GOT3 (cell line): ENCODE results near the gene P2RX3.
"Not testable (repeated sequence)": the region's sequence is repeated elsewhere in the genome, so short reads cannot be mapped to it uniquely, and the experiment has no call there.

Source experiments
- DNase-seq: peaks from one replicate; lab custom pipeline; 2025; ENCODE audit warnings: mixed read lengths; lab: John Stamatoyannopoulos, UW

P2RX3 gene

DNA sequence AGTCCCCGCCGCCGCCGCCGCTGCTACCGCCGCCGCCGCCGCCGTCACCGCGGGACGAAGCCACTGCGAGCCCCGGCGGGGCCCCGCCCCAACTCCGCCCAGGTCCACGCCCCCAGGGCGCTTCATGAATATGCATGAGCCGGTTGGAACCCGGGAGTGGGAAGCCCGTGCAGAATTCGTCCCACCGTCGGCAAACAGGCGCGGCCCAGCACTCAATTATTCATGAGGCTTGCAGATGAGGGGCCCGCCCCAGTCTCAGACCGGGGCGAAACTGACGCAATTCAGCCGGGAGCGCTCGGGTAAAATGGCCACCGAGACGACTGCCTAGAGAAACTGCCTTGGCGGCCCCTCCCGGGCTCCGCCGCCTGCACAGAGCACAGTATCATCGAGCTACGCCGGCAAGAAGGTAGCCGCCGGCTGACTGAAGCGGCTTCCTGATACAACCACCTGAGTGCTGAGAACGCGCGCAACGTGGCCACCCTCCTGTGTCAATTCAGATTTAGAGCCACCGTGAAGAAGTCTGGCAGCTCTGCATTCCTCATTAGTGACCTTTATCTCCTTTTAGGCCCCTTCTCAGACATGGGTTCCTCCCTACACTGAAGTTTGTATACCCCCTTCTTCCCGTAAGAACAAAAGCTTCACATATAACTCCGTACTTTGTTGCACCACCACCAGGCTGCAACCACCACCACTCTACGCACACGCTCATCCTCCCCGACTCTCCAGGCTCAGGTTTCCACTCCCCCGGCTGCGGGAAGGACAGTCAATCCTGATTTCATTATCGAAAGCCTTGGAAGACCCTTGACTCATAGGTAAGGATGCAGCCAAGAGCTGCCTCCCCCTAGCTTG, 13.0 kb upstream of the P2RX3 start, which contains the start of gene TNKS1BP1:
TNKS1BP1 (minus strand) TSS at position 67 of the 849 bp plus-strand sequence. CDS start 3,067 bp downstream, outside the sequence.
- peak; percentile 86 for DNase-seq

DNA sequence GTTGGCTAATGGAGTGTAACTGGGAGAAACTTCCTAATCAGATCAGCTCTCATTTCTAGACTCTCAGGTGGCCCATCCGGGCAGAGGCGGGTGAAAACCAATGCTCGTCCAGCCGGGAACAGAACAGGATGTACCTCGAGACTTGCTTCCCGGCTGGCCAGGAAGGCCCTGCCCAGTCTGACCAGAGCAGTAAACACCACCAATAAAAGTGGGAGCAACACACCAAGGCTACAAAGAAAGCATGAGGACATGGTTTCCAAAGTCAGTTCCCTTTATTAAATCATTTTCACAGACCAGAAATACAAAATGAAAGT, 12.5 kb upstream of the P2RX3 start:
- DNase-seq: no peak

DNA sequence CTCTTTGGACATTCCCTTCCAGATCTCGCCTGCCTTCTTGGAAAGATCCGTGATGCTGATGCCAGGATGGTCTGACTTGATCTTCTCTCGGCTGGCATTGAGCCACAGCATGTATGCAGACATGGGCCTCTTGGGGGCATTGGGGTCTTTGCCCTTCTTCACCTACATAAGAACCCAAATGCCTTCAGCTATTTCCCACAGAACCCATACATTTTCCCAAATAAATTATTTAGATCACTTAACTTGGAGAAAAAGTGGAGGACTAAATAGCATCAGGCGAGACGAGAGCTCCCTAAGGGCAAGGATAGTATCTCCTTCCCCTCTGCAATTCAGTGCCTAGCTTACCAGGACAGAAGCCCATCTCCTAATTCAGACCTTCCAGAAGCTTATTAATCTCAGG, 10.4 kb upstream of the P2RX3 start:
- no peak for DNase-seq

DNA sequence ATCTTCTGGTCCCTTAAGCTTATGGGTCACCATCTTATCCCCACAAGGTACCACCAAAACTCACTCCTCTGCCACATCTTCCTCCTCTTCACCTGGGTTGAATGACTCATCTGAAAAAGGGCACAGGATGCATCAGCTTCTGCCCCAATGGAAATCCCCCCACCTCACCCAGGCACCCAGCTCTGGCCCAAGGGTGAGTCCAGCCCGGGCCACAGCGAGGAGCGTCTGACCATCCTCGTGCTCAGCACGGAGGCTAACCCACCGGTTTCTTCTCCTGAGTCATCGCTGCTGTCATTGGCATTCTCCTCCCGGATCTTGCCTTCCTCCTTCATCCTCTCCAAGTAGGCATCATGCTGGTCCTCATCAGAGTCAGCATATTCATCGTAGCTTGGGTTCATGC, 8.1 kb upstream of the P2RX3 start:
- no peak for DNase-seq

DNA sequence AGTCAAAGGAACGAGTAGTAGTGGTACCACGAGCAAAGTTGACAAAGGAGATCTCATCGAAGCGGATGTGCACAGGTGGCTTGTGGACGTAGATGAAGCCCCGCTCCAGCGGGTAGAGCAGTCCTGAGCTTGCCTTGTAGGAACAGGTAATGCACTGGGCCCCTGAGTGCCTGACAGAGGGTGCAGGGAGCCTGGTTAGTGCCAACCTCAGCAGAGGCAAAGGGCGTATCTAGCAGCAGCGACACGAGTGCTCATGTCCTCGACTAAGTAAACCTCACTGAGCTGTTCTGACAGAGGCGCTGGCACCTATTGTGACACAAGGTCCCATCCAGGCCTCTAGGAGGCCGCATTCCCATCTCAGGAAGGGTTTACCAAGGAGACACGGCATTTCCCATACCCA, 6.4 kb upstream of the P2RX3 start:
- DNase-seq: no peak

DNA sequence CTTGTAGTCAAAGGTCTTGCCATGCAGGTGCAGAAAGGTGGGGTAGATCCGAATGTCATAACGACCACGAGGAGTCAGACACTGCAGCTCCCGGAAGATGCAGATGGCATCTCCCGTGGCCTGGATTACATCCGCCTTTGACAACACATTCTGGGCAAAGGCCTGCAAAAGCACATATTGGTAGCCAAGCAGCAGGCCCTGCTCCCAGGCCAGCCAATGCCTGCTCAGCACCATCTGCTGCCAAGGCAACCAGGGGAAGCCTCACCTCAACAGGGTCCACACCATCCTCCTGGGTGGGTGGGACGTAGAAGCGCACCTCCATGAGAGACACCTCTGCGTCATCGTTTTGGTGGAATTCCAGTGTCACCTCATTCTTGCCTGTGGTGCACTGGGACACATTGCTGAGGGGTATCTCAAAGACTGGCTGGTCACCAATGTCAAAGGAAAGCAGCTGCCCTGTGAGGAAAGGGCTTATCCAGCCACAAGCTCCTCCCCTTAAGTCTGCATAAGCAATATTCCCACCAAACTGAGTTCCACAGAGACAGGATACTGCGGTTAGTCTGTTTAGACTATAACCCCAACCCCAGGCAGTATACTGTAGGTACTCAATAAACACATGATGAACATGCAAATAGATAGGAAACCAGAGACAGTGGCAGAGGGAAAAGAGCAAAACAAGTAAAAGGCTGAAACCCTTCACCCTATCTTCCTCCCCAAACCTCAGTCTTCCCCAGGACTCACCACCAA, 5.3 kb upstream of the P2RX3 start:
- no peak for DNase-seq

DNA sequence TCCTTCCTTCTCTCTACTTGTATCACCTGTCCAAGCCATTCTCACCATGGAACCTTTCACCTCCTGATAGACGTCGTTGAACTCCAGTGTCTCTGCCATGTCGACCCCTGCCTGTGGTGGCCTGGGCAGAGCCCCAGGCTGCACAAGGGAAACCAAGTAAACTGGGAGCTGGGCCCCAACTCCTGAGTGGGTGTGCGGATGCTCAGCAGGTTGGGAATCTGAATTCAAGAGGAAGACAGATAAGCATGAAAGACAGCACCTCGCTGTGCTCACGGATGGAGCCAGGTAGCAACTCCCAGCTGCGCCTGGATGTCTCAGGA, 3.2 kb upstream of the P2RX3 start:
- no peak for DNase-seq

DNA sequence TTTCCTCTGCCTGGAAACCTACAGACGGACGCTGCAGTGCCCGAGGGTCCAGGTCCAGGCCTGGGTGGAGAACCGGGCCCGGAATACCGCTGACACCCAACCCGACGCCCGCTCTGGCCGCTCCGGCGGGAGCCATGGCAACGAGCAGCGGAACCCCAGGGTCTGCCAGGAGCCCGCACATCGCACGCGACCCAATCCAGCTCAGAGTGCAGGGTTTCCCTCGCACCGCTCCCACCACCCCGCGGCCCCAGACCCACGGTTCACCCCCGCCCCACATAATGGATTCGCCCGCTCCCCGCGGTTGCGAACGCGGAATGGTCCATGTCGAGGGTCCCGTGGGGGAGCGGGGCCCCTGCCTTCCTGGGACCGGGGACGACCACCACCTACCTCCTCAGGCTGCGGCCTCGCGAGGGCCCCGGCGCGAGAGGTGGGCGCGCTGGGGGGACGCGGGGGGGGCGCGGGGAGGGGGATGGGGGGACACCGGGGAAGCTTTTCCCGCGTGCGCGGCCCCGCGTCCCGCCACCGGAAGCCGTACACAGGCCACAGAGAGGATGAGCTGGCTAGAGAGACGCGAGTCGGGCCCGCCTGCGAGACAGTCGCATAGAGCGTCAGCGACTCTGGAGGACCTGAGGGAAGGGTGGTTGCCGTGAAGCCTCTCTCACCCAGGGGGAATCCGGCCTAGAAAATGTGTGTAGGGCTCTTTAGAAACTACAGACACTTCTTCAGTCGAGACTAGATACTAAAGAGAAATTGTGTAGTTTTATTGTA, 2.6 kb upstream of the P2RX3 start, which contains the start of gene SSRP1:
SSRP1 (minus strand) TSS at position 550 of the 768 bp plus-strand sequence. CDS start 771 bp downstream, outside the sequence.
- peak; percentile 21 for DNase-seq

DNA sequence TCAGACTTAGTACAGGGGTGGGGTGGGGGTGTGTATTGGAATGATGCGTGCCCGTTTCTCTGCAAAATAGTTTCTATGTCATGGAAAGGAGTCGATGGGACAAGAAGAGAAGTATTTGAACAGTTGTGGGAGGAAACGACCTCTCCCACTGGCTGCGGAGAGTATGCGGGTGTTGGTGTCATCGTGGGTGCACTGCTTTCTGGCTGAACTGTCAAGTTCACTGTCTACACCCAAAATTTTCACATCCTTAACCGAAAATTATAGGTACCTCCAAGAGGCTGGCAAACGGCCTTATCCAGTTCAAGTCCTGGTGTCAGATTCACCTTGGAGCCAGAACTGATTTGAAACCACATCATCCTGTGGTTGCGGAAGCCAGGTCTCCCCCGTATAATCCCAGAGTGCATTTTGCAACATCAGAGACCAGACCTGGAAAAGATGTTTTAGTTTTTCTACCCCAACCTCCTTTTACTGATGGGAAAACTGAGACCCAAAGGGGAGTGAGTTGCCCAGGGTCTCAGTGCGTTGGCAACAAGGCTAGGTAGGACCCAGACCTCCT, 2.0 kb upstream of the P2RX3 start:
- no peak for DNase-seq

DNA sequence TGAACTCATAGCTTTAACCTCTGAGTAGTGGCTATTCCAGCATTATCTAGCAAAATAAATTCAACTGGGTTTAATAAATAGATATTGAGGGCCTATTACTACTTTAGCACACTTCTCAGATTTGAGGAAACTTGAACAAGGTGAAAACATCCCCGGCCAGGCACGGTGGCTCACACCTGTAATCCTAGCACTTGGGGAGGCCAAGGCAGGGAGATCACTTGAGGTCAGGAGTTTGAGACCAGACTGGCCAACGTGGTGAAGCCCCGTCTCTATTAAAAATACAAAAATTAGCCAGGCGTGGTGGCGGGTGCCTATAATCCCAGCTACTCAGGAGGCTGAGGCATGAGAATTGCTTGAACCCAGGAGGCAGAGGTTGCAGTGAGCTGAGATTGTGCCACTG, 1.3 kb upstream of the P2RX3 start:
- not testable (repeated sequence) for DNase-seq

DNA sequence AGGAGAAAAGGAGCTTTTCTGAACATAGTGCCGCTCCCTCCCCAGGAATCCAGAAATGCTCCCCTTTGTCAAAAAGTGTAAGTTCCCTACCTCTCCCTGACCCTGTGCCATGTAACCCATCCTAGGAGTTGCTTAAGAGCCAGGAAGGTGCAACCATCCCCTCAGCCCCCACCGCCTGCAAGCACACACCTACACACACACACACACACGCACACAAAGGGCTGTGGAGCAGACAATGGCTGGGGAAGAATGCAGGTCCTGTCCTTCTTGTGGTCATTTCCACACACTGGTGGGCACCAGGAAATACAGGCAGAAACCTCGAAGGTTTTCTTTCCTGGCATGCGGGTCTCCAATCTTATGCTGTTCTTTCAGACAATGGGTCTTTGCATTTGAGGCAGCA, 1.2 kb downstream of the P2RX3 start:
- no peak for DNase-seq

DNA sequence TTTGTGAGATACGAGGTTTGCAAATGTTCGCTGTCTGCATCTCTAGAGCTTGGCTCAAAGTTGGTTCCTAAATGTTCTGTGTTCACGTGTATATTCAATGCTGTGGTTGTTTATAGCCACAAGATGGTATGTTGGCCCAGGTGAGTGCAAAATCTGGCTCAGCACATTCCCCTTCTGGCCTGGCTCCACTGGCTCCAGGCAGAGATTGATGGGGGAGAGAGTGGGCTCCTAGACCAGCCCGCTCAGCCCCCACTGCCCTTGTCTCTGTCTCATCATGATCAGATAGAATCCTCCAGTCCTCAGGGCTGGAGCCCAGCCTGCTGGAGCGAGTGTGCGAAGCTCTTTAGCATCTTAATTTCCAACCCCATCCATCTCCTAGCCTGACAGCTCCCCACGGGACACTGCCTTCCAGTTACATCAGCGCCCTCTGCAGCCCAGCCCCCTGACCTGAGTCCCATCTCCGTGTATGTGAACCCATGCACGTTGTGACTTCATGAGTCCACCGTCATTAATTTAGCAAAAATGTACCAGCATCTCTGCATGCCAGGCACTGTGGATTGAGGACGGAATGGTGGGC, 2.0 kb downstream of the P2RX3 start:
- no peak for DNase-seq

DNA sequence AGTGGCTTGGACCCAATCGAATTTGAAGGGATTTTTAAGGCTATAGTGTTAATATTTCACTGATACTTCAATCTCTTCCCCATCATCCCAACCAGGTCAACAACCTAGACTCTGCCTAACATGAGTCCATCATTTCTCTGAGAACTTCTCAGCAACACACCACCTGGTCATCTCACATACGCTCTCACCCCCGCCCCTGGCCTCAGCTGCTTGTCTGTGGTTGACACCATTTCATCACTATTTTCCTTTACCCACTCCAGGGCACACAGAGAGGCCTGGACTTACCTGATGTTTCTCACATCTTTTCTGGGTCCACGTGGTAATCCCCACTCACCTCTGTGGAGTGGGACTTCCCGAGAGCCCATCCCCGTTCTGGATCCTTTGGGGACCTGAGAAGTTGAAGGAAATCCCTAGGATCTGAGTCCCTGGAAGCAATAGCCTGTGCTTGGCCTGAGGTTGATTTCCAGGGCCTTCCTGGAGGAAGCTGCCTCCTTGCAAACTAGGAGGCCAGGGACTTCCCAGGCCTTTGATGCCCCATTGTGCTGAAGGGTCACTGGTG, 3.2 kb downstream of the P2RX3 start:
- no peak for DNase-seq

DNA sequence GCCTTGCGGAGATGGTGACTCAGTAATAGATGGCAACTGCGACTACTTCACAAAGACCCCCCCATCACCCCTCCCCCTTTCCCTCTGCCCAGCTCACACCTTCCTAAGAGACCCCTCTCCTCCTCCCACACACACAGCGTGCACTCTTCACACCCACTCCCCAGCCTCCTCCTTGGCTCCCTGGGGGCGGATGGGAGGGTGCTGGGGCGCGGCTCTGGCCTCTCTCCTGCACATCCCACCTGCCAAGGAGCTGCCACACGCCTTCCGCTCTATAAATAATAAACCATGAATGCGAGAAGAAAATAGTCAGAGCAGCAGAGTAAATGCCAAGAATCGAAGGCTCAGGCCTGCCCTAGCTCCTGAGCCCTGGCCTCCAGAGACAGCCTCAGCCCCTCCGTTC, 4.5 kb downstream of the P2RX3 start:
- DNase-seq: no peak

DNA sequence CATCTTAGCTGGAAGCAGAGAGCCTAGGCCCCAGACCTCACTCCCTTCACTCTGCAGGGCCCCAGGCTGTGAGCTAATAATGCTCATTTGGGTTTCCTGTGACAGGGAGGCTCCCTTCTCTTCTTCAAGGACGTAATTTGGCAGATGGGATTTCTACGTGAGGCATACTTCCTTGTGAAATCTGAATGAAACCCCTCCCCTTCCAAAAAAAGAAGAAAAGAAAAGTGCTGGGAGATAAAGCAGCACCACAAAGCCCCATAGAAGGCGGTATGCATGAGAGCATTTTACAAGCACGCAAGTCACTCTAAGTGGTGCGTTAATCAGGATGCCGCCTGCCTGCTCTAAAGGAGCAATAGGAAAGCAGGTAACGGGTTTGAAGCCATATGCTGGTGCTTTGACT, 5.7 kb downstream of the P2RX3 start:
- no peak for DNase-seq

DNA sequence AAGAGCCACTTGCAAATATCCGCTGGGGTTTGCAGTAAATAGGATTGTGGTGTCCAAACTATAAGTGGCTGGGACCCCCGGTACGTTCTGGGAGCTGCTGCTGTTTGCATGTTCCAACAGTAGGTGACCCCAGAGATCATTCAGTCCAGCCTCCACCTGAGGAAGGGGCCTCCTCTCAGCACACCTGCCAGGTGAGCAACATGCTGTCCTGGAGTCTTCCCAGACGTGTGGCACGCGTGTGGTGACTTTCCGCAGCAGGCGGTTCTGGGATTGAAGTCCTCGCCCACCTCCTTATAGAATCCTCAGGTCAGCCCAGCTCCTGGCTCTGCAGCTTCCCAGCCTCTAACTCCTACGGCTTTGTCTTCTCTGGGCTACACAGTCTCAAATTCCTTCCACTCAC, 6.7 kb downstream of the P2RX3 start:
- DNase-seq: no peak

DNA sequence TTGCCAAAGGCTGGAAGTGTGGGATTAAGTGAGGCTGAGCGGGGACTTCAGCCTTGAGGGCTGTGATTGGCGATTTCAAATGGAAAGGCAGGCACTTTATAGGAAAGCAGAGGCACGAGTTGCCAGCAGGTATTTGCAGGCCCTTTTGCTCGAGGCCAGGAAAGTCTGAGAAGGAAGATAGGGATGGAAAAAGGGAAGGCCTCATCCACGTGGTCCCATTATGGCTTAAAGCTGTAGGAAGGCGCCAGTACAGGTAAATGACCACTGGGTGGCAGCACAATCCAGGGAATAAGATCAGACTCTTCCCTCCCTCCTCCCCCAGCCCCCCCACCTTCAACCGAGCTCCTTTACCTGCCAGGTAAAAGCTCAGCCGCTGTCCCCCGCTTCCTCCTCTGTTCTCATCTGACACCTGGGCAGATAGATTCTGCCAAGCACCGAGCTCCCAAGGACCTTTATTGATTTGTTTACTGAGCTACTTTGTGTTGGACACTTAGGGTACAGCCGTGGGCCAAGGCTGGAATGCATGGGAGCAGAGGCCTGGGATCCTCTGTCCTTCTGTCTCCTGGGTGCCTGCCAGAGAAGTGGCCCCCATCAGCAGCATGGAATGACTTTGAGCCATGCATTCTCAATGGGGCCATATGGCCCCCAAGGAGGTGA, 7.5 kb downstream of the P2RX3 start:
- peak; percentile 10 for DNase-seq

DNA sequence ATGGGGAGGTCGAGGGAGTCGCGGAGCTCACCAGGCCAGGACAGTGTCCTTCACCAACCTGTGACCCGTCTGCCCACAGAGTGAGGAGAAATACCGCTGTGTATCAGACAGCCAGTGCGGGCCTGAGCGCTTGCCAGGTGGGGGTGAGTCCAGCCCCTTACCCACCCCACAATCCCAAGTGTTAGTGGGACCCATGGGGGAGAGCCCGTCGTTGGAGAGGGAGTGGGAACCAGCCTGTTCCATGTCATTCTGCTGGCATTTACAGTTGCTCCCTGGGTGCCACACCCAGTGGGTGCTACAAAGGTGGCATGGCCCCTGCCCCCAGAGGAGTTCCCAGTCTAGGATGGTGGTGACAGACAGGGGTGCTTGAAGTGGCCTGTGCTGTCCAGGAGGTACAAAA, 9.2 kb downstream of the P2RX3 start:
- DNase-seq: no peak

DNA sequence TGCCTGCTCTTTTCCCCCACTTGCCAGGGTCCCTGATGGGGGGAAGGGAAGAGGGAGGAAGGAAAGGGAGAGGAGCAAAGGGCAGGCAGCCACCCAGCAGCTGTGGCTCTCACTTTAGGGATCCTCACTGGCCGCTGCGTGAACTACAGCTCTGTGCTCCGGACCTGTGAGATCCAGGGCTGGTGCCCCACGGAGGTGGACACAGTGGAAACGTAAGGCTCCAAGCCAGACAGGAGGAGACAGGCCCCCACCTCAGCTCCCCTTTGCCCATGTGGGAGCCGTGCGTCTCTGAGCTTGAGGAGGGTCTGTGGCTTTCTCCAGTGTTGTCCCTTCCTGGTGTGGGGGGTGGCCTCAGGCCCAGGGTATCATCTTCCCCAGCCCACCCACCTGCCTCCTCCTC, 9.9 kb downstream of the P2RX3 start:
- no peak for DNase-seq

DNA sequence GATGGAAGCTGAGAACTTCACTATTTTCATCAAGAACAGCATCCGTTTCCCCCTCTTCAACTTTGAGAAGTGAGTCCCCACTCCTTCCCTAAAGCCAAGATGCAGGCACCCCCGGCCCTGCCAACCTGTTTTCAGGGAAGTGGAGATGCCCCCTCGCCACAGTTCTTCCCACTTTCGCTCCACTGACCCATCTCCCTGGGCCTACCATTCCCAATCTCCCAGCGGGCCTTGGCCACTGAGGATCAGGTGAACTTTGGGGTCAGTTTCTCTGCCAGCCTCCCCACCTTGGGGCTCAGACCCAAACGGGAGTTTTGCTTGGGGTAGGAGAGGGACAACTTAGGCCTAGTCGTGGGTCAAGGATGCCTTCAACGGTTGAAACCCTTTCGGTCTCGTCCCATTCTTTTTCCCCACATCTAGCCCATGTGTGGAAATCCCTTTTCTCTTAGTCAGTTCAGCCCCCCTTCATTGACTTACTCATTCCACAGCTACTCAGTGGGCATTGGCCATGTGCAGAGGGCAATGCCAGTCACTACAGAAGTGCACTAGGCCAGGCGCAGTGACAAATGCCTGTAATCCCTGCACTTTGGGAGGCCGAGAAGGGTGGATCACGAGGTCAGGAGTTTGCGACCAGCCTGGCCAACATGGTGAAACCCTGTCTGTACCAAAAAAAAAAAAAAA, 10.6 kb downstream of the P2RX3 start:
- no peak for DNase-seq
